Activated gamma-delta T cell treated with anti-CD3 and anti-CD28 coated beads, Interleukin-2, amount 50 U/mL, for 16 hours (primary cell): ENCODE data around the gene IL7R.
"Not testable (repeated sequence)": the region's sequence is repeated elsewhere in the genome, so short reads cannot be mapped to it uniquely, and the experiment has no call there.

ENCODE experiments used
- DNase-seq: peaks from one replicate; pipeline ENCODE4 v3.0.0-alpha.2; 2020; ENCODE audit warnings: low read depth

IL7R gene

DNA sequence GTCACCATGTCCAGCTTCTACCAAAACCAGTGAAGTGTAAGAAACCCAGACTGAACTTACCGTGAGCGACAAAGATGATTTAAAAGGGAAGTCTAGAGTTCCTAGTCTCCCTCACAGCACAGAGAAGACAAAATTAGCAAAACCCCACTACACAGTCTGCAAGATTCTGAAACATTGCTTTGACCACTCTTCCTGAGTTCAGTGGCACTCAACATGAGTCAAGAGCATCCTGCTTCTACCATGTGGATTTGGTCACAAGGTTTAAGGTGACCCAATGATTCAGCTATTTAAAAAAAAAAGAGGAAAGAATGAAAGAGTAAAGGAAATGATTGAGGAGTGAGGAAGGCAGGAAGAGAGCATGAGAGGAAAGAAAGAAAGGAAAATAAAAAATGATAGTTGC, 19.8 kb downstream of the IL7R start:
- no peak for DNase-seq

DNA sequence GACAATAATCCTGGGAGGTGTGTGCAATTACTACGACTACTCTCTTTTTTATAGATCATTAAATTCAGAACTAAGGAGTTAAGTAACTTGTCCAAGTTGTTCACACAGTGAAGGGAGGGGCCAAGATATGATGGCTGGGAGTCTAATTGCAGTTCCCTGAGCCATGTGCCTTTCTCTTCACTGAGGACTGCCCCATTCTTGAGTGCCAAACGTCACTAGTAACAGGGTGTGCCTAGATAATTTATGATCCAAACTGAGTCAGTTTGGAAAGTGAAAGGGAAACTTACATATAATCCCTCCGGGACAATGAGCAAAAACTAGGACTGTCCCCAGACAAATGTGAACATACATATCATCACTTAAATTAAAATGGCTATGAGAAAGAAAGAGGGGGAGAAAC, 20.2 kb downstream of the IL7R start:
- DNase-seq, result no peak

DNA sequence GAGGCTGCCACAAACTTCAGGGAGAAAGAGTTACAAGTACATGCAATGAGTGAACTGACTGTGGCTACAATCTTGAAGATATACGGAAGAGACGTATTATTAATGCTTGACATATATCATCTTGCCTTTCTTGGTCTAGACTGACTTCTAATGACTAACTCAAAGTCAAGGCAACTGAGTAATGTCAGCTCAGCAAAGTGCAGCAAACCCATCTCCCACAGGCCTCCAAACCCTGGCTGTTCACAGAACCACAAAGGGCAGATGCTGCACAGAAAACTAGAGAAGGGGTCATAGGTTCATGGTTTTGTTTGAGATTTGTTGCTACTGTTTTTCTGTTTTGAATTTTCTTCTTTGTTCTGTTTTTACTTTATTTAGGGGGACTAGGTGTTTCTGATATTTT, 21.0 kb downstream of the IL7R start:
- no peak for DNase-seq

DNA sequence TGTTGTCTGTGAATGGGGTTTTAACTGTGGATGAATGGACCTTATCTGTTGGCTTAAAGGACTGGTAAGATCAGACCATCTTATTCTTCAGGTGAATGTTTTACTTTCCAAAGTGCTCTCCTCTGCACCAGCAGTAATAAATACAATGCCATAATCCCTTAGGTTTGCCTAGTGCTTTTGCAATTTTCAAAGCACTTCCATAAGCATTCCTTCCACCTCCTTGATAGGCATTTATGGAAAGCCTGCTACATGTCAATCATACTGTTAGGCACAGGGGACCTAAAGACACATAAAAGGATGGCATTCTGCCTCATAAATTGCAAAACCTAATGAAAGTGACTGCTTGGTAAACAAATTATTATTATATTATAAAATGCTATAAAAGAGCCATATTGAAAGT, 21.4 kb downstream of the IL7R start:
- no peak for DNase-seq

DNA sequence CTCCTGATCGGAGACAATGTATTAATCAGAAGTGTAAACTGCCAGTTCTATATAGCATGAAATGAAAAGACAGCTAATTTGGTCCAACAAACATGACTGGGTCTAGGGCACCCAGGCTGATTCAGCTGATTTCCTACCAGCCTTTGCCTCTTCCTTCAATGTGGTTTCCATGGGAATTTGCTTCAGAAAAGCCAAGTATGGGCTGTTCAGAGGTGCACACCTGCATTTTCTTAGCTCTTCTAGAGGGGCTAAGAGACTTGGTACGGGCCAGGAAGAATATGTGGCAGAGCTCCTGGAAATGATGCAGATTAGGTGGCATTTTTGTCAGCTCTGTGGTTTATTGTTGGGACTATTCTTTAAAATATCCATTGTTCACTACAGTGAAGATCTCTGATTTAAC, 22.4 kb downstream of the IL7R start:
- DNase-seq, result no peak

DNA sequence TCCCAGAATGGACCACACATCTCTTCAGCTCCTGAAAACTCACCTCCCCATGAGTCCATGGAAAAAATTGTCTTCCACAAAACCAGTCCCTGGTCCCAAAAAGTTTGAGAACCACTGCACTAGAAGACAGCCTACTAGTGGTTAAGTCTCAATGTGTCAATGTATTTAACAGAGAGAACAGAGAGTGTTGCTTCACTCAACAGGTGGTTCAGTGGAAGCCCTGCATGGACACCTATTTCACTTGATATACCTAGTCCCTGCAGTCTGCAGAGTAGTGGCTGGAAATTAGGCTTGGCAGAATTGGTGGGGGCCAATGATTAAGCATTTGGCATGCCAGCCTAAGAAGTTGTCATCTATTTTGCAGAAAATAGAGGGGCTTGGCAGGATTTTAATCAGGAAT, 23.0 kb downstream of the IL7R start:
- no peak for DNase-seq

DNA sequence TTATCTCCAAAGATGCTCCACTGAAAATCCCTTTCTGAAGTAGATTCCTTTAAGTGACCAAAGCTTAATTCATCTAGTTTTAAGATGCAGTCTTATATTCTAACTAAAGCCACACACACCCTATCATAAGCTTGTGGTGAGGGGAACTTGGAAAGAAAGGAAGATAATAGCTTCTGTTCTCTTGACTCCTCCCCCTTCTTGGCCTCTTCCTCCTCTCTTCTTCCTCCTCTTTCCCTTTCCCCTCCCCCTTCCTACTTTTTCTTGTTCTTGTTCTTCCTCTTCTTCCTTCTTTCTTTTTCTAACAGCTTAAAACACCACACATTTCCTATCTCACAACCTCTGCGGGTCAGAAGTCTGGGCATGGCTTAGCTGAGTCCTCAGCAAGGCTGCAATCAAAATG, 23.5 kb downstream of the IL7R start:
- no peak for DNase-seq

DNA sequence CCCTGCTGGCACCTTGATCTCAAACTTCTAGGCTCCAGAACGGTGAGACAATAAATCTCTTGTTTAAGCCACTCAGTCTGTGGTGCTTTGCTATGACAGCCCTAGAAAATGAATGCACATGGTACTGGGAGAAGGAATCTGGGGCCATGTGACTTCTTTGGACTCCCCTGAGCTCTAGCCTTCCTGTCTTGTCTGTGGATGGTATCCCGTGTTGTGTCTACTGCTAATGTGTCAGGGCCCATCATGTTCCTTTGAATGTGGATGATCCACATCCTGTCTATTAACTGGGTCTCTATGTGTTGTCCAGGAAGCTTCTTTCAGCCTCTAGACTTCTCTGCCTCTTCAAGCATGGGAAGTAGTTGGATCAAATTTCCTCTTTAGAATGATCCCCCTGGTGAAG, 25.1 kb downstream of the IL7R start:
- DNase-seq, result no peak

DNA sequence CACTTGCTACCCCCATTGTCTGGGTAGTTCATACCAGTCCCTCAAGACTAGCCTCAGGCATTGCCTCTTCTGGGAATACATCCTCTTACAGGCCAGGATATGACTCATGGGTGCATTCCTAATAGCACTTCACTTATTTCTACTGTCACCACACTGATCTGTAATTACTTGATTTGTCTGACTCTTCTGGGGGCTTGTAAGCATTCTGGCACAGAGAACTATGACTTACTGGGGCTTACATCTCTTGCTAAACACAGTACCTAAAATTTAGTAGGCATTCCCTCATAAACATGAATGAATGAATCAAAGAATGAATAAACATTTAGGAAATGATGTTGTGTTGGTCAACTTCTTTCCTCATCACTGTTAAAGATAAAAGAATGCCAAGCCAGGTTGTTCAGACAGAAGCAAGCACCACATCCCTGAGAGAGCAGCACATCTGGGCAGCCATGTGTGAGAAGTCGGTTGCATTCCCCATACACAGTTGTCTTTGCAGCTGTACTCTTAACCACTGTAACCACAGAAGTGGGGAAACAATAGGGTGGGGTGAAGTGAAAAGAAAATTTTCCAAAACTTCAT, 27.6 kb downstream of the IL7R start:
- no peak for DNase-seq

DNA sequence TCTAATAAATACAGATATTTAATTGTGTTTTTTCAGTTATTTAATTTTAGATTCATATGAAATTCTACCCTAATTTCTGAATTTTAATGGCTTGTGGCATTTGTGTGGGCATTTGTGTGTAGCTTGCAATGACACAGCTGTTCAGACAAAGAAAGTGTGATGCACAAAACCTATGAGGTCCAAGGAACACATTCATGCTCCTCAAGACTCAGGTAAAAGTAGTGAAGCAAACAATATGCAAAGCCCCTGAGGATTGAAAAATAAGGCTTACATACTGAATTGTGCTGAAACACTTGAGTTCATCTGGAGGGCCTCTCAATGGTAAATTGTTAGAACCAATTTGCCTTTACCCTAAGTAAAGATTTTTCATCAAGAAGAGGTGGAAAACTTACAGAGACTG, 28.1 kb downstream of the IL7R start:
- no peak for DNase-seq

DNA sequence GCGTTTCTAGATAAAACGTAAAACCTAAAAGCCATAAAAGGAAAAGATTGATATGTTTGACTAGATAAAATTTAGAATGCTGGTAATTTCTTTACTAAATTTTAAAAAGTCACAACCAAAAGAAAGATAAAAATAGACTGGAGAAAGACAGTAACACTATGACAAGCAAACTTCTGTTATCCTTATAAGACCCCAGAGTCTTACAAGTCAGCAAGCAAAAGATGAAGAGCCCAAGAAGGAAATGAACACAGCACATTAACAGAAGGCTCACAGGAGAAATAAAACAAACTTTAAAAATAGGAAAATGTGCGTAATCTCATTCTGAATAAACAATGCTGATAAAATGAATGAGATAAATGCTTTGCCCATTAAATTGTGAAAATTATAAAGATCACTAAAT, 29.7 kb downstream of the IL7R start:
- DNase-seq, result no peak

DNA sequence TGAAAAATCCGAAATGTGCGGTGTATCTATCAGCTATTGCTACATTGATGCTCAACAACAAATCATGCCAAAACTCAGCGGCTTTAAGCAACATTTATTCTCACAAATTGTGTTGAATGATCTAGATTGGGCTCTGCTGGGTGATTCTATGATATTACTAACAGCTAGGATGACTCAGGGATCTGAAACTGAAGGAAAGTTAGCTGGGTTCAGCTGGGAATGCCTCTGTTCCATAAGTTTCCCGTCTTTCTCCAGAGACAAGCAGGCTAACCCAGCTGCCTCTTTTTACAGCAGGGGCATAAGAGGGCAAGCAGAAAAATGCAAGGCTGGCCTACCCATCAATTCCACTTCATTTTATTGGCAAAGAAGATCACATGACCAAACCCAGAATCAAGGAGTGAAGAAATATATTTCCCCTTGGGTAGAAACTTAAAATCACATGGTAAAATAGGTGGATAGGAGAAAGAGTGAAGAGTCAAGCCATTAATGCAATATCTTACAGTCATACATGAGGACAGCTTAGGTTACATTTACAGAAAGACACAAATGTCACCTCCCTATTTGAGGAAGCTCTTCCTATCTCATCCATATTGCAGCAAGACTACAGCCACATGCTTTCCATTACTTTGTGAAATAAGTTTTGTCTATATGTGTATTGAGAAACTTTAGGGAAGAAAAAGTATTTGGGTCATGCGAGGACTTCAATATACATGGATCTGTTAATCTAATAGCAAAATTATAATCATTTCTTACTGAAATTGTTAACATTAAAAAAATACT, 30.8 kb downstream of the IL7R start:
- DNase-seq, result no peak

DNA sequence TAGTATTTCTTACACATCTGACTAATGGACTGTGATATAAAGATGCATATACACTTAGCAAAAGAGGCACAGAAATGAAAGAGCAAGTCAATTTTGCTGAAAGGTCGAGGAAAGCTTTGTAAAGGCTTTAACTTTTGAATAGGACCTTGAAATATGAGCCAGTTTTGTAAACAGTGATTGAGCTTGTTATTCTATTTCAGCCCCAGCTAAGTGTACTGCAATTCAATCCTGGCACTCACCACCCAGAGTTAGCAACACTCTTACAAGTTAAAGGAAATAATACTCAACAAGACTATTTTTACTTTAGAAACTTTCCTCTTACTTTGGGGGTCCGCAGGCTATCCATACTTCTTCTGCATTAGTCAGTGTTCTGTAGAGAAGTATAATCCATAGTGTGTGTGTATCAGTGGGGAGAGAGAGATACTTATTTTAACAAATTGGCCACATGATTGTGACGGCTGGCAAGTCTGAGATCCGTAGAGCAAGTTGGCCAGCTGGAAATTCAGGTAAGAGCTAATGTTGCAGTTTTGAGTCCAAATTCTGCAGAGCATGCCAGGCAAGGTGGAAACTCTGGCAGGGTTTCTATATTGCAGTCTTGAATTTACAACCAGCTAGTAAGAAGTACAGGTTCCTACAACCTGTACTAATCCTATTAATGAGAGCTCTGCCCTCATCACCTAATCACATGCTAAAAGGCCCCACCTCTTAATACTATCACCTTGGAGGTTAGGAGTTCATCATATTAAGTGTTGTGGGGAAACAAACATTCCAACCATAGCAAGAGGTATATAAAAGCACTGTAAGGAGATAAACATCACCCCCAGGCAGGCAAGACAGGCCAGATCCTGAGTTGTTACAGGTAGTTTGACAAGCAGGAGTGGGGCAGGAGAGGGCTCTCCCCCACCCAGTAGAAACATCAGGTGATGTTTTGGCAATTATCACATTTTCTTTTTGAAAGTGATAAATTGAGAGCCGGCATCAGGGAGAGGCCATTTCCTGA, 33.6 kb downstream of the IL7R start:
- DNase-seq, result no peak

DNA sequence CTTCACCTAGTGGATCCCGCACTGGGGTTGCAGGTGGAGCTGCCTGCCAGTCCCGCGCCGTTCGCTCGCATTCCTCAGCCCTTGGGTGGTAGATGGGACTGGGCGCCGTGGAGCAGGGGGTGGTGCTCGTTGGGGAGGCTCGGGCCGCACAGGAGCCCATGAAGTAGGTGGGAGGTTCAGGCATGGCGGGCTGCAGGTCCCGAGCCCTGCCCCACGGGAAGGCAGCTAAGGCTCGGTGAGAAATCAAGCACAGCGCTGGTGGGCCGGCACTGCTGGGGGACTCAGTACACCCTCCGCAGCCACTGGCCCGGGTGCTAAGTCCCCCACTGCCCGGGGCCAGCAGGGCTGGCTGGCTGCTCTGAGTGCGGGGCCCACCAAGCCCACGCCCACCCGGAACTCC, 36.1 kb downstream of the IL7R start:
- not testable (repeated sequence) for DNase-seq

DNA sequence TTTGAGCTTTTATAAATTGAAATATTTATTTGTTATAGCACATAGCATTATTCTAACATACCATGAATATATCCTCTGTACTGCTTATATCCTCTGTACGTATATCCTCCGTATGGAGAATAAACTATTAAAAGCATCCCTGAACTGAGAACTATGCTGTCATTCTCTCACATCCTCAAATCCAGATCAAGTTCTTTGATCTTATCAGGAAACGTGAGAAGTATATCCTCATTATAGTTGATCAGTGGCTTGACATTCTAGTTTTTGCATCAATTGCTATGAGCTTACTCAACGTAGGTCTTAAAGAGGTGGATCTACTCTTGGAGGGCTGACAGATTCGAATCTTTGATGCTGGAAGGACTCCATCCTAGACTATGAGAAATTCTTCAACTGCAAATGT, 37.4 kb downstream of the IL7R start:
- no peak for DNase-seq

DNA sequence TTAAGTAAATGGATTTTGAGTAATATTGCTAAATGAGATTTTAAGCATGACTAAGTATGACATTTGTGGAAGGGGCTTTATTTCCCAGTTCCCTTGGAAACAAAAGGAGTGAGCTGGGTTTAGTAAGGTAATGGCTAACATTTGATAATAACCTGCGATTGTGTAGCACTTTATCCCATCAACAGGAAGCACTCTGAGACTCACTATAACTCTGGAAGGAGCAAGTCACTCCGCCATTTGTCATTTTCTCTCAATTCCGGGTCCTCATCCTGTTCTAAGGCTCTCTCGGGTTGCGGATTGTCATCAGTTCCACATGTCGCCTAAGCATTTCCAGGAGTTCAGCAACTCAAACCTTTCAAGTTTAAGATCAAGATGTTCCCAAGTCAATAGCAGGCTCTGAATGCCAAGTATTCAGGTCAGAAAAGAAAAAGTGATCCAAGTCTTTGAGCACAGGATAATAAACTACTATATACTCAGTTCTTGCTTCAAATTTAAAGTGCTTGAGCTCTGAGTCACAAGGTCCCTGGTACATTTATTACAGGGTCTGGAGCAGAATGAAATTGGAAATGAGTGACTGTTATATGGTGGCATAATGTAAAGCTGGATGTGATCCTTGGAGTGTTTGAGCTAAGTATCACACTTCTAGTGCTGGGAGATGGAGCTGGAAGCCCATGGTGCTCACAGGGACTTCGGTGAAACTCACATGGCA, 42.4 kb downstream of the IL7R start:
- DNase-seq, result no peak

DNA sequence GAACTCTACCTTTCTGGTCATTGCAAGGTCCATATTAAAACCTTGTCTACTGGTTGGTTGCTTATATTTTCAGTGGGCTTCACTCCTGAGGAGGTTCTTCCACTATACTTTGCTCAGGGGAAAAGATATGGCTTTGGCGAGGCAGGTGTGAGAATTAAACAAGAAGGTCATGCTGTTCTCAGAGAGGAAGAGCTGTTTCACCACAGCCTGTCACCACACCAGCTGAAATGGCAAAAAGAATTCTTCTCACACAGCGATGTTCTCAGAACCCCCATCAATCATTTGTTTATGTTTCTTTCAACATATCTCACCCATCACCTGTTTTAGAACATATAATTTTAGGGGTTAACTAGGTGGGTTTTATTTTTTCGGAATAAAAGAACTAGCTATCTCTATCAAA, 43.1 kb downstream of the IL7R start:
- no peak for DNase-seq

DNA sequence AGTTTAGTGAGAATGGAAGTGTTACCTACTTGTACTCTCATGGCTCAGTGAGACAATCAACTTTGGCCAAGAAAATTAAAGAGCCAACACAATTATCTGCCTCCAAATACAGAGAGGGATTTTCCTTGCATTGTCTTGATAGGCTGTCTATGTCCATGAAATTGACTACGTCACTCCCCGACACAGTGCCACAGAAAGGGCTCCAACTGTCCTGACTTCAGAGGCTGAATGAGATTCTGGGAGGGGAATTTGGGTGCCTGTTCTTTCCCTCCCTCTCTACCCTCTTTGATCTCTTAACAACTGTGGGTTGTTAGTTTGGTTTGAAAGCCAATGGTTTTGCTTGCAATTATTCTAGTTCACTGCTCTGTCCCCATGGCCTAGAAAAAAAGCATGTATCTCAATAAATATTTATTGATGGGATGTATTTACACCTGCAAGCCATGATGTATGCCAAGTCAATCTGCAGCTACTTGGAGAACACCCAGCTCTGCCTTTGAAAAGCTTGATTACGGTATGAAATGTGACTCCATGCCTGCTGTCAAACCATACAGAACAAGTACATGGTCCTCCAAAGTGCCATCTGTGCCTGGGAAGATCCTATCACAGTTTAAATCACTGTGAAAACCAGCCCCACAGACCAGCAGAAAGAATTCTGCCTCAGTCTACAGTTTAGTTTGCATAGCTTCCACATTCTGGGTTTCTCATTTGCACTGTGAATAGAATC, 44.4 kb downstream of the IL7R start:
- no peak for DNase-seq

DNA sequence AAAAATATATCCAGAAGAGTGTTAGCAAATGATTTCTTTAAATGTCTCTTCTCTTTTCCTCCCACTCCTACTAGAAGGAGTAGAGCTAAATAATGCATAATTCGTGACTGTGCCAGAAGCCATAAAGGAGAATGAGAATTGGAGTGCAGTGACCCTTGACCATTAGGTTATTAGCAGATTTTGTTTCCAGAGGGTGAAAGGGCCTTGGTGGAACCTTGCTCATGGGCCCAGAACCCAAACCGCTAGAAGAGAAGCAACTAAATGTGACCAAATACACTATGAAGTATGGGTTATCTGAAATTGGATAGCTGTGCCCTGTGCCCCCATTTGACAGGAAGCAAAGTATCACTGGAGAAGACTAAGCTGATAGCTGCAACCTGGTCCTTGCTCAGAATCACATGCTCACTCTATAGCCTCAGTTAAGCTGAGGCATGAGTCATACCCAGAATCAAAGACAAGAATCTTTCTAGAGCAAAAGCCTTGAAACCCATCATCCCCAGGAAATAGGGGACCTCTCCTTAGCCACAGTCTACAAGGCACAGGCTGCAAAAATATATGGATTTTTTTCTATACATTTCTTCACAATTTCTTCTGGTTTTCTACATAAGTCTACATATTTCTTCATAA, 45.5 kb downstream of the IL7R start:
- no peak for DNase-seq

DNA sequence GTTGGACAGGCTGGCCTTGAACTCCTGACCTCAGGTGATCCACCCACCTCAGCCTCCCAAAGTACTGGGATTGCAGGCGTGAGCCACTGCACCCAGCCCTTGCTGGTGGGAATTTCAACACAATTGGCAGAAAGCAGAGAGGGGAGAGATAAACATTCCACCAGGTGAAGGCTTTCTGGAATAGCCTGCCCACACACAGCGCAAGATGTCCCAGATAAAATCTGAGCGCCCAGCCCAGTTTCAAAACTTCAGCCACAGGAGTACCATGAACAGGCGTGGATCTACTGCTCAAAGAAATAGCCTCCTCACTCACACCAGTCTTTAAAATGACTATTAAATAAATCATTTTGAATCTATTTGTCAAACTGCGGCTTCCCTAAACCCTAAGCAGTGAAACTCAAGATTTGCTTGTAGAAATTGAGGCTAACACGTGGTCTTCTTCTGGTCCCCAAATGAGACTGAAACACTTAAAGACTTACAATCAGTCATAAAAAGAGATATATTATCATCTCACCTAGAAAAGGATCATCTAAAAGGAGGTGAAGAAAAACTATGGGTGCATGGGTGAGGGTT, 47.0 kb downstream of the IL7R start:
- no peak for DNase-seq
